ENCODE data around the gene COPS6. TPM values are rescaled to one million over a fixed set of nuclear protein-coding genes. Genes with fewer than 3 reads are reported as not detected.

COPS6 gene
- total RNA-seq, 1 donor from 2014 or later = 83.1 TPM

GRCh38 chr7:100137851-100138760, 49.3 kb downstream of the COPS6 start:
- Mint-ChIP-seq H3K36me3 (ENCODE audit: low read depth) (no peaks in the 10 kb centered on the region), H3K4me1 (ENCODE audit: low read depth) (no peaks in the 10 kb centered on the region), H3K27me3 (ENCODE audit: low read depth) (no peaks in the 10 kb centered on the region), H3K9me3 (ENCODE audit: low read depth) (no peaks in the 10 kb centered on the region), H3K27ac (ENCODE audit: unreplicated experiment) (no peak overlapping the region), H3K4me3 (ENCODE audit: unreplicated experiment) (no peak overlapping the region)
- no peak for TF ChIP-seq CTCF (IDR thresholded peaks at IDR 0.05)
- no peak for DNase-seq (ENCODE audit: low spot score)

GRCh38 chr7:100141555-100141949, 52.8 kb downstream of the COPS6 start:
- no peaks in the 10 kb centered on the region for H3K27me3 Mint-ChIP-seq (ENCODE audit: low read depth)
- TF ChIP-seq CTCF (IDR thresholded peaks at IDR 0.05) = no peak
- no peaks in the 10 kb centered on the region for H3K9me3 Mint-ChIP-seq (ENCODE audit: low read depth)
- H3K27ac Mint-ChIP-seq (ENCODE audit: unreplicated experiment) = no peak overlapping the region
- H3K36me3 Mint-ChIP-seq (ENCODE audit: low read depth) = no peaks in the 10 kb centered on the region
- H3K4me1 Mint-ChIP-seq (ENCODE audit: low read depth) = no peaks in the 10 kb centered on the region
- no peak overlapping the region for H3K4me3 Mint-ChIP-seq (ENCODE audit: unreplicated experiment)
- DNase-seq (ENCODE audit: low spot score) = no peak

Small RNA genes lying within 50 kb of the gene (microRNA-seq; reads per million reads assigned to microRNA genes)
- 1,273 reads per million, percentile 81 among the genes with 10 or more reads in this experiment for gene MIR106B (ENCODE audit: borderline number of aligned reads)
- 132 reads per million, percentile 60 among the genes with 10 or more reads in this experiment for gene MIR25 (ENCODE audit: borderline number of aligned reads)
- 3,758 reads per million, percentile 89 among the genes with 10 or more reads in this experiment for gene MIR93 (ENCODE audit: borderline number of aligned reads)

Other genes with a start within 250 kb of the COPS6 start
- 0.39 TPM in 1 of 3 replicates, not detected in the others for gene OR2AE1, start 211.9 kb upstream of the COPS6 start, total RNA-seq
- gene TRIM4, start 169.4 kb upstream of the COPS6 start, total RNA-seq = 11.1 to 12.1 TPM (median 11.5 TPM) in 3 replicates
- not detected in 3 replicates for gene GJC3, start 159.3 kb upstream of the COPS6 start, total RNA-seq
- not detected in 3 replicates for gene AZGP1, start 112.9 kb upstream of the COPS6 start, total RNA-seq
- 61.5 to 72.1 TPM (median 62.3 TPM) in 3 replicates for gene ZKSCAN1, start 73.4 kb upstream of the COPS6 start, total RNA-seq
- 9.6 to 13.1 TPM (median 11.8 TPM) in 3 replicates for gene ZSCAN21, start 39.2 kb upstream of the COPS6 start, total RNA-seq
- gene ZNF3, start 7.2 kb upstream of the COPS6 start, total RNA-seq = 21.9 to 28.4 TPM (median 22.1 TPM) in 3 replicates
- 34.0 to 63.8 TPM (median 34.1 TPM) in 3 replicates for gene MCM7, start 12.4 kb downstream of the COPS6 start, total RNA-seq
- 16.9 to 24.8 TPM (median 19.6 TPM) in 3 replicates for gene AP4M1, start 12.7 kb downstream of the COPS6 start, total RNA-seq
- 53.5 to 58.5 TPM (median 54.9 TPM) in 3 replicates for gene TAF6, start 30.4 kb downstream of the COPS6 start, total RNA-seq
- gene CNPY4, start 30.7 kb downstream of the COPS6 start, total RNA-seq = 29.8 to 46.4 TPM (median 31.5 TPM) in 3 replicates
- gene MBLAC1, start 38.0 kb downstream of the COPS6 start, total RNA-seq = 1.7 to 3.2 TPM (median 2.5 TPM) in 3 replicates
- 73.2 to 89.4 TPM (median 75.7 TPM) in 3 replicates for gene LAMTOR4, start 59.9 kb downstream of the COPS6 start, total RNA-seq
- 15.4 to 19.7 TPM (median 16.3 TPM) in 3 replicates for gene TRAPPC14, start 69.8 kb downstream of the COPS6 start, total RNA-seq
- gene GAL3ST4, start 79.6 kb downstream of the COPS6 start, total RNA-seq = 1.8 to 4.9 TPM (median 4.3 TPM) in 3 replicates
- 6.2 to 7.3 TPM (median 6.7 TPM) in 3 replicates for gene GPC2, start 88.4 kb downstream of the COPS6 start, total RNA-seq
- gene STAG3, start 88.9 kb downstream of the COPS6 start, total RNA-seq = 0.57 to 1.2 TPM (median 0.64 TPM) in 3 replicates
- gene PVRIG, start 131.0 kb downstream of the COPS6 start, total RNA-seq = not detected in 3 replicates
- gene SPDYE3, start 218.7 kb downstream of the COPS6 start, total RNA-seq = not detected in 3 replicates